GM19099 (cell line): ENCODE results near the gene FBLIM1.

Experiments used
- POLR2A ChIP-seq: IDR thresholded peaks from 3 replicates; pipeline ENCODE4 v1.6.1; 2011; ENCODE audit warnings: low read depth; ENCODE audit not compliant: insufficient read length; ENCODE audit errors: extremely low read depth

The FBLIM1 gene

GRCh38 chr1:15736038-15736891 is 22.3 kb upstream of the FBLIM1 start, which contains the start of gene SLC25A34:
SLC25A34 (plus strand) TSS chr1:15736258; CDS start chr1:15736486, 228 bp downstream.
- TF ChIP-seq POLR2A = no peak

GRCh38 chr1:15736892-15737261 is 21.7 kb upstream of the FBLIM1 start:
- no peak for TF ChIP-seq POLR2A

- no peak for TF ChIP-seq POLR2A
These were observed 21.0 kb upstream of the FBLIM1 start for GRCh38 chr1:15737324-15738319.

- no peak for TF ChIP-seq POLR2A
These were observed 20.0 kb upstream of the FBLIM1 start for GRCh38 chr1:15738416-15739113.

- no peak for TF ChIP-seq POLR2A
These were observed 19.3 kb upstream of the FBLIM1 start for GRCh38 chr1:15739259-15739658.

GRCh38 chr1:15739745-15740144 is 18.9 kb upstream of the FBLIM1 start:
- TF ChIP-seq POLR2A = no peak

- no peak for TF ChIP-seq POLR2A
These were observed 17.4 kb upstream of the FBLIM1 start for GRCh38 chr1:15740924-15741850.

GRCh38 chr1:15742339-15742801 is 16.2 kb upstream of the FBLIM1 start, which contains the start of gene TMEM82:
TMEM82 (plus strand) TSS chr1:15742499; CDS start chr1:15742560, 61 bp downstream.
- TF ChIP-seq POLR2A = no peak

- no peak for TF ChIP-seq POLR2A
These were observed 14.4 kb upstream of the FBLIM1 start for GRCh38 chr1:15744122-15744679.

GRCh38 chr1:15747378-15747777 is 11.2 kb upstream of the FBLIM1 start:
- no peak for TF ChIP-seq POLR2A

GRCh38 chr1:15748264-15748663 is 10.3 kb upstream of the FBLIM1 start:
- TF ChIP-seq POLR2A = no peak

- no peak for TF ChIP-seq POLR2A
These were observed 9.8 kb upstream of the FBLIM1 start for GRCh38 chr1:15748690-15749398.
